Activated T-helper 9 cell treated with anti-CD3 and anti-CD28 coated beads, Interleukin-2, amount 50 U/mL, for 16 hours (primary cell): ENCODE data around the gene SERPINB1.
"Not testable (repeated sequence)": the region's sequence is repeated elsewhere in the genome, so short reads cannot be mapped to it uniquely, and the experiment has no call there.

ENCODE experiments used
- DNase-seq: peaks from one replicate; pipeline ENCODE4 v3.0.0-alpha.2; 2020; ENCODE audit warnings: low read depth

SERPINB1 gene

GRCh38 chr6:2841264-2842138, at the start of gene SERPINB1:
Gene SERPINB1, minus strand, starts transcription at chr6:2841863. Its CDS starts 1,277 bp downstream, at chr6:2840586.
- DNase-seq = peak; percentile 67

- no peak for DNase-seq
These were observed 49.5 kb upstream of the SERPINB1 start for GRCh38 chr6:2890976-2891767.

GRCh38 chr6:2885967-2886735, 44.5 kb upstream of the SERPINB1 start:
- DNase-seq = no peak

GRCh38 chr6:2884804-2885203, 43.1 kb upstream of the SERPINB1 start:
- no peak for DNase-seq

GRCh38 chr6:2883673-2884072, 42.0 kb upstream of the SERPINB1 start:
- DNase-seq = no peak

GRCh38 chr6:2881423-2881822, 39.8 kb upstream of the SERPINB1 start:
- no peak for DNase-seq

- not testable (repeated sequence) for DNase-seq
These were observed 38.5 kb upstream of the SERPINB1 start for GRCh38 chr6:2880156-2880555.

GRCh38 chr6:2877960-2878359, 36.3 kb upstream of the SERPINB1 start:
- no peak for DNase-seq

GRCh38 chr6:2877057-2877882, 35.6 kb upstream of the SERPINB1 start:
- no peak for DNase-seq

- no peak for DNase-seq
These were observed 34.8 kb upstream of the SERPINB1 start for GRCh38 chr6:2876210-2877056.

- peak; percentile 34 for DNase-seq
These were observed 33.9 kb upstream of the SERPINB1 start for GRCh38 chr6:2875359-2876191.

GRCh38 chr6:2873643-2874042, 32.0 kb upstream of the SERPINB1 start:
- DNase-seq = no peak

- no peak for DNase-seq
These were observed 31.0 kb upstream of the SERPINB1 start for GRCh38 chr6:2872423-2873358.

- no peak for DNase-seq
These were observed 30.3 kb upstream of the SERPINB1 start for GRCh38 chr6:2871953-2872352.

- DNase-seq = no peak
These were observed 29.4 kb upstream of the SERPINB1 start for GRCh38 chr6:2871102-2871501.

GRCh38 chr6:2870046-2870636, 28.5 kb upstream of the SERPINB1 start:
- no peak for DNase-seq

- DNase-seq = no peak
These were observed 27.0 kb upstream of the SERPINB1 start for GRCh38 chr6:2868637-2869036.
